Smooth muscle cell (in vitro differentiated cells): ENCODE measurements around the gene PYGO2. TPM values are rescaled to one million over a fixed set of nuclear protein-coding genes. Genes with fewer than 3 reads are reported as not detected.

Experiments used
- DNase-seq: peaks from one replicate; lab custom pipeline; 2025; ENCODE audit not compliant: unreplicated experiment; lab: John Stamatoyannopoulos, UW
- H2AFZ ChIP-seq: fragments of 200-600 bp; sonication (generic); 2 replicates; pipeline ENCODE4 v1.6.0; 2016; ENCODE audit warnings: antibody characterized with exemption, low read depth, mild to moderate bottlenecking
- H3F3A ChIP-seq: fragments of 200-600 bp; sonication (generic); 2 replicates; pipeline ENCODE4 v1.6.0; 2017; ENCODE audit warnings: antibody characterized with exemption, low read depth
- H3K27ac ChIP-seq: fragments of 200-600 bp; sonication (generic); 2 replicates; pipeline ENCODE4 v1.5.1; 2016; ENCODE audit warnings: low read depth, mild to moderate bottlenecking
- H3K27me3 ChIP-seq: fragments of 200-600 bp; sonication (generic); 2 replicates; pipeline ENCODE4 v1.6.1; 2016; ENCODE audit warnings: low read depth, mild to moderate bottlenecking
- H3K36me3 ChIP-seq: fragments of 200-600 bp; sonication (generic); 2 replicates; pipeline ENCODE4 v1.5.1; 2016; ENCODE audit warnings: low read depth
- H3K4me1 ChIP-seq: fragments of 200-600 bp; sonication (generic); 2 replicates; pipeline ENCODE4 v1.5.1; 2016; ENCODE audit warnings: low read depth
- H3K4me2 ChIP-seq: fragments of 200-600 bp; sonication (generic); 2 replicates; pipeline ENCODE4 v1.6.0; 2016; ENCODE audit warnings: mild to moderate bottlenecking
- H3K4me3 ChIP-seq: fragments of 200-600 bp; sonication (generic); 2 replicates; pipeline ENCODE4 v1.5.1; 2016; ENCODE audit warnings: mild to moderate bottlenecking
- H3K79me2 ChIP-seq: fragments of 200-600 bp; sonication (generic); 2 replicates; pipeline ENCODE4 v1.6.0; 2016; ENCODE audit warnings: low read depth, mild to moderate bottlenecking
- H3K9ac ChIP-seq: fragments of 200-600 bp; sonication (generic); 2 replicates; pipeline ENCODE4 v1.6.0; 2016; ENCODE audit warnings: low read depth
- H3K9me3 ChIP-seq: fragments of 200-600 bp; sonication (generic); replicated peaks from 2 replicates; pipeline ENCODE4 v1.5.1; 2016; ENCODE audit warnings: low read depth
- H4K20me1 ChIP-seq: fragments of 200-600 bp; sonication (generic); 2 replicates; pipeline ENCODE4 v1.6.0; 2016; ENCODE audit warnings: low read depth
- CTCF ChIP-seq: fragments of 200-600 bp; sonication (generic); IDR thresholded peaks from 2 replicates; pipeline ENCODE4 v1.5.1; 2017; ENCODE audit warnings: borderline replicate concordance, mild to moderate bottlenecking, antibody characterized with exemption; ENCODE audit not compliant: insufficient read depth, poor library complexity, severe bottlenecking
- WGBS: methylation state at CpG from one replicate; pipeline ENCODE4 v1.1.7; 2016; ENCODE audit warnings: low lambda C conversion rate; 5-methylcytosine and 5-hydroxymethylcytosine counted together
- polyA plus RNA-seq: library from polyadenylated mRNA; unstranded; fragments of >200 nt; fragmentation: Nextera tagmentation; extraction: Ambion mirVana; gene quantifications from 2 replicates; pipeline ENCODE4 v1.2.1, GENCODE V29; 2016
- total RNA-seq: library from RNA; depleted of rRNA; stranded (reverse); fragments of >200 nt; gene quantifications from 2 replicates; pipeline ENCODE4 v1.2.3, GENCODE V29; 2014

PYGO2 gene
- total and polyA plus RNA-seq, 2 experiments from 2014 or later: 18.4 to 27.9 TPM

GRCh38 chr1:154983776-154984466 lies 22.3 kb upstream of the PYGO2 start:
- DNase-seq: no peak

GRCh38 chr1:154982897-154983648 lies 21.5 kb upstream of the PYGO2 start, which contains the start of gene FLAD1:
FLAD1 (plus strand) TSS chr1:154983344; CDS start chr1:154983695, 351 bp downstream.
- Histone ChIP-seq H3K27ac (peak within 1 kb of the TSS; percentile 12), H3K27me3 (no peaks in the 10 kb centered on the region), H3K36me3 (no peaks in the 10 kb centered on the region), H3K4me1 (peaks cover 9% of the 10 kb centered on the region), H3K9me3 (no peaks in the 10 kb centered on the region), H3K79me2 (peaks cover 34% of the 10 kb centered on the region), H3K4me3 (peak within 1 kb of the TSS; percentile 74), H4K20me1 (no peaks in the 10 kb centered on the region), H2AFZ (peak within 1 kb of the TSS; percentile 86), H3K9ac (peak within 1 kb of the TSS; percentile 82), H3K4me2 (peak within 1 kb of the TSS; percentile 100), H3F3A (no peaks in the 10 kb centered on the region)
- DNase-seq: peak; percentile 74
- WGBS: under 1% methylated on average over 26 of the region's 26 CpGs
- TF ChIP-seq CTCF: no peak

More at GRCh38 chr1:154983776-154984466, 22.3 kb upstream of the PYGO2 start:
- no peaks in the 10 kb centered on the region for H3K36me3 ChIP-seq
- peaks cover 9% of the 10 kb centered on the region for H3K4me1 ChIP-seq
- no peaks in the 10 kb centered on the region for H4K20me1 ChIP-seq
- H3K27me3 ChIP-seq: no peaks in the 10 kb centered on the region
- H3F3A ChIP-seq: no peaks in the 10 kb centered on the region
- peak overlapping the region; percentile 100 for H3K4me2 ChIP-seq
- 27% methylated on average over 17 of the region's 17 CpGs for WGBS
- peak overlapping the region; percentile 78 for H2AFZ ChIP-seq
- H3K9ac ChIP-seq: peak overlapping the region; percentile 82
- peaks cover 33% of the 10 kb centered on the region for H3K79me2 ChIP-seq
- H3K4me3 ChIP-seq: peak overlapping the region; percentile 74
- no peaks in the 10 kb centered on the region for H3K9me3 ChIP-seq
- H3K27ac ChIP-seq: peak overlapping the region; percentile 12
- TF ChIP-seq CTCF: no peak

GRCh38 chr1:154982341-154982740 lies 20.8 kb upstream of the PYGO2 start:
- WGBS: 57% methylated on average over 6 of the region's 6 CpGs
- peak overlapping the region; percentile 91 for H3K4me2 ChIP-seq
- no peaks in the 10 kb centered on the region for H4K20me1 ChIP-seq
- peaks cover 41% of the 10 kb centered on the region for H3K79me2 ChIP-seq
- no peak overlapping the region for H3K27ac ChIP-seq
- peak overlapping the region; percentile 74 for H3K4me3 ChIP-seq
- H3K27me3 ChIP-seq: no peaks in the 10 kb centered on the region
- H3K36me3 ChIP-seq: no peaks in the 10 kb centered on the region
- H3K9me3 ChIP-seq: no peaks in the 10 kb centered on the region
- no peaks in the 10 kb centered on the region for H3F3A ChIP-seq
- peak overlapping the region; percentile 86 for H2AFZ ChIP-seq
- no peak for TF ChIP-seq CTCF
- H3K9ac ChIP-seq: peak overlapping the region; percentile 21
- no peak for DNase-seq
- peaks cover 9% of the 10 kb centered on the region for H3K4me1 ChIP-seq
